Nucleus accumbens (tissue), 56 donors: ENCODE measurements around the gene RPP30.
A peak's percentile ranks its signal among the peaks of the same experiment; 100 is the strongest.
"Not testable (repeated sequence)": the region's sequence is repeated elsewhere in the genome, so short reads cannot be mapped to it uniquely, and the experiment has no call there.

Source experiments
- DNase-seq, 56 donors: peaks; one replicate each; lab custom pipeline; 2025; lab: John Stamatoyannopoulos, UW

Gene RPP30

DNA sequence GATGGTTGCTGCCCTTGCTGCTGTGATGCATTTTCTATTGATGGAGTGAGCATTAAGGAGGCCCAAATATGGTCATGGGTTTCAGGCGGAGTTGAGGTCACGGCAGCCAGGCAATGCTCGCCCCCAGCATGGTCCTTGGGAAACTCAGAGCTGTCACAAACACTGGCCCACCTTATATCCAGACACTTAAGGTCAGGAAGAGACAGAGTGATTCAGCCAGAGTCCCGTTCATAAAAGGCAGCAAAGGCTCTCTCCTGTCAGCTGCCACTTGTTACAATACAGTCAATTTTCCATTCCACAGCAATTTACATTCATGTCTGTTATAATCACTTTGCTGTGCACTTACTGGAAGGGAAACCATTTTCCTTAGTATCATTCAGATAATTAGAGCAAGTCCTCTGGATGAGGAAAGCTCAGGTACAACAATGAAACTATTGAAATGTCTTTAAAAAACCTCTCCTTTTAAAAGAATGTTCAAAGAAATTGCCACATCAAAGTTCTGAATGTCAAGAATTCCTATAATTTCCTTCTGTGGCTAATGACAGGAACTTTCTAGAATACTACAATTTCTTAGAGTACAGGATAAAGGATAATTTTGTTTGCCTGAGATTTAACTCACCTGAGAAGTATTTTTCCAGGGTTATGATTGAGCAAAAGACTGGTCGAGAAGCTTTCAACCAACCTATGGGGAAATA lies 64.0 kb downstream of the RPP30 start:
- no peak for DNase-seq

- no peak for DNase-seq
These were observed 64.5 kb downstream of the RPP30 start for GRCh38 chr10:90936276-90936659.

- DNase-seq = no peak
These were observed 66.0 kb downstream of the RPP30 start for GRCh38 chr10:90937645-90938258.

- DNase-seq = no peak
These were observed 67.3 kb downstream of the RPP30 start for GRCh38 chr10:90939116-90939515.

DNA sequence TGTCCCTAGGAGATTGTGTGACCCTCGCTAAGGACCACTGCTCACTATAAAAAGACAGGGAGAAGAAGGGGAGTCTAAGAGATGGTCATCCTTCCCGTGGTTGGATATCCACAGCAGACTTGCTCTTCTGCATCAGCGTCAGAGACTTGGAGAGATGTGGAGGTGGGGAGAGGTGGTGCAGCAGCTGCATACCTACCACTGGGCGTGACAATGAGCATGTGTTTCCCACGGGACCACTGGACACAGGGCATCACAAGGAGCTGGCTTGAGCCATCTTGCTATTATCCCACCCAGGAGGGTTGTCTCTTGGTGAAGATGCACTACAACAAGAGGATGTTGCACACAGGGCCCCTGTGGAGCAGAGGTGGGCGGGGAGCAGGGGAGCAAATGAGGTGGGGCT lies 67.9 kb downstream of the RPP30 start:
- no peak for DNase-seq

DNA sequence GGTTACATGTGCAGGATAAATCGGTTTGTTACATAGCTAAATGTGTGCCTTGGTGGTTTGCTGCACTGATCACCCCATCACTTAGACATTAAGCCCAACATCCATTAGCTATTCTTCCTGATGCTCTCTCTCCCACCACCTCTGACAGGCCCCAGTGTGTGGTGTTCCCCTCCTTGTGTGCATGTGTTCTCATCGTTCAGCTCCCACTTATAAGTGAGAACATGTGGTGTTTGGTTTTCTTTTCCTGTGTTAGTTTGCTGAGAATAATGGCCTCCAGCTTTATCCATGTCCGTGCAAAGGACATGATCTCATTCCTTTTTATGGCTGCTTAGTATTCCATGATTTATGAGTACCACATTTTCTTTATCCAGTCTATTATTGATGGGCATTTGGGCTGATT lies 71.2 kb downstream of the RPP30 start:
- DNase-seq = not testable (repeated sequence)

DNA sequence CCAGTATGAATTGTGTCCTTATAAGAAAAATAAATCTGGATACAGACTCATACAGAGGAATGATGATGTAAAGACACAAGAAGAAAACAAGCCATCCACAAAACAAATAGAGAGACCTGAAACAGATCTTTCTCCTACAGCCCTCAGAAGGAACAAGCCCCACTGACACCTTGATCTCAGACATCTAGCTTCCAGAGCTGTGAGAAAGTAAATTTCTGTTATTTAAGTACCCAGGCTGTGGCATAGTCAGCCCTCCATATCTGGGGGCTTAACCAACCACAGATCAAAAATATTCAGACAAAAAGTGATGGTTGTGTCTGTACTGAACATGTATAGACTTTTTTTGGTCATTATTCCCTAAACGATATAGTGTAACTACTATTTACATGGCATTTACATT lies 73.0 kb downstream of the RPP30 start:
- DNase-seq = no peak

DNA sequence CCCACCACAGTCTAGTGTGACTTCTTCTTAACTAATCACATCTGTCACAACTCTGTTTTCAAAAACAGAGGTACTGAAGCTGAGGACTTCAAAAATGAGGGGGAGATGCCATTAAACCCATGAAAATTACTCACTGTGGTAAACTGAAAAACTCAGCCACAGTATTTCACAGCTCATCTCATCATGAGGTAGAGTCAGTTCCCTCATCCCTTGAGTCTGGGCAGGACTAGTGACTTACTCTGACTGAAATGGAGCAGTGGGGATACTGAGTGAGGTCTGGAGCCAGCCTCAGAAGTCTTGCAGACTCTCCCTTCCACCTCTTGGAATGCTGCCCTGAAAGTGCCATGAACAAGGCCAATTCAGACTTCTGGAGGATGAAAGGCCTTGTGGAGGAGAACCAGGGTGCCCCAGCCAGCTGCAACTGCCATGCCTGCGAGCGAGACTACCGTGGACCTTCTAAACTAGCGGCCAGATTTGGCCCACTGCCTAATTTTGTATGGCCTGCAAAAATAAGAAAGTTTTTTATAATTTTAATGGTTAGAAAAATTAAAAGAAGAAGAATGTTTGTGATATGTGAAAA lies 73.8 kb downstream of the RPP30 start:
- DNase-seq = peak in 35 of 56 donors; percentile 1 to 57 (median 13)

- no peak for DNase-seq
These were observed 75.5 kb downstream of the RPP30 start for GRCh38 chr10:90947030-90947960.
